NCI-H2171 (cell line): Measurements from ENCODE around the gene BTAF1.

ENCODE experiments used
- DNase-seq: peaks from one replicate; lab custom pipeline; 2025; lab: John Stamatoyannopoulos, UW

BTAF1 gene

DNA sequence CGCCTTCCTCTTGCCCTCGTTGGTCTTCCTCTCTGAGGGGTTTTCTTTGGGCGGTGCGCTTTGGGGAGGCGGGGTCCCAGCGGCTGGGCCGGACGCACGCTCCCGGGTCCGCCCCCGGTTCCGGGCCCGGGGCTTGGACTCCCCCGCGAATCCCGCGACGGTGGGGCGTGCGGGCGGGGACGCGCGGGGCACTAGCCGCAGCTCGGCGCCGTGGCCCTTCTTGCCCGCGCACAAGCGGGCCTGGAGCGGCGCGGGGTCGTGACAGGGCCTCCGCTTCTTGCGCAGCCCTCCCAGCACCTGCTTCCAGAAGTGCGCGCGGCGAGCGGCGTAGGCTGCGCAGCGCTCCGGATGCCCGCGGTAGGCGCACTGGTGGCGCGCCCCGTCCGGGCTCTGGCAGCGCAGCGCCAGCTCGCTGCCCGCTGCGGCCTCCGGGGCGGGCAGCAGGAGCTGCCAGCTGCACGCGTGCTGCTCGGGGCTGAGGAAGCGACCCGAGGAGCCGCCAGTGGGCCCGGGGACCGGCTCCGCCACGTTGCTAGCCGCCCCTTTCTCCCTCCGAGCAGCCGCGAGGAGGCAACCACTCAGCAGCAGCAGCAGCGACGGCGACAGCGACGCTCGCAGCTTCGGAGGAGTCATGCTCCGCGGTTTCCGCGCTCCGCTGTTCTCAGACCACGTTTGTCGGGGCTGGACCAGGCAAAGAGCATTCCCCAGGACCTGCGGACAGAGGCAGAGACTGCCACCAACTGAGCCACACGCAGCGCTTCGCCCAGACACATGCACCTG is 15.0 kb upstream of the BTAF1 start:
- peak; percentile 41 for DNase-seq

DNA sequence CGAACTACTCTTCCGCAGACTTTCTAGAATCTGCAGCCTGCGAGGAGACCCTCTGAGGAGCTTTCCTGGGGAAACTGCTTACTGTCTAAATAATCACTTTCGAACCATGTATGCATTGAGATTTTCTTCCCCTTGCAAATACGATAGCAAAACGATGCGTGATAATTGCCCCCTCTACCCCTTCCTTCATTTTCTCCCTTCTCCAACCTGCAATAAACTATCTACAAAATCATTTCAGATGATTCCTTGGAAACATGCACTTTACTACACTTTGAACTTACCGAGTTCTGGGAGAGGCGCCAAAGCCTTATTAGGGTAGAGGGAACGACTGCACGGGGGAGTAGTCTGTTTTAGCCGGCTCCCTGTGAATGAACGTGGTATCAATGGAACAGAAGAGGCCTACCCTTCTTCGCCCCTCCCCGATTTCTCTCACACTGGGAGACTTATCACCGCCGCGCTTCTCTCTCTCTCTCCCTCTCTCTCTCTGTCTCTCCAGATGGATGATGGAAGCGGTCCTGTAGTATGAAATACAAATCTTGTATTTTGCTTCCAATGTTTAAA is 14.4 kb upstream of the BTAF1 start, which contains the start of gene FGFBP3:
Gene FGFBP3, minus strand, starts transcription at position 370 of the 561 bp plus-strand sequence. CDS start 517 bp downstream, outside the sequence.
- DNase-seq = peak; percentile 65

DNA sequence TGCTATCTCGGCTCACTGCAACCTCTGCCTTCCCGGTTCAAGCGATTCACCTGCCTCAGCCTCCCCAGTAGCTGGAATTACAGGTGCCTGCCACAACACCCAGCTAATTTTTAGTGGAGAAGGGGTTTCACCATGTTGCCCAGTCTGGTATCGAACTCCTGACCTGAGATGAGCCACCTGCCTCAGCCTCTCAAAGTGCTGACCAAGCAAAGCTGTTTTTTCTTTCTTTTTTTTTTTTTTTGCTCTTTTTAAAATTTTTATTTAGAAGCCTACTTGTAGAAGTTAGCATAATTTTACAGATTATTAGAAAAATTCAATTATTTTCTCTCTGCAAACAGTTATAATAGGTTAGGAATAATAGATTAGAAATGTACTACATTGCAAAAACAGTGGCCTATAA is 13.1 kb upstream of the BTAF1 start:
- DNase-seq = no peak

DNA sequence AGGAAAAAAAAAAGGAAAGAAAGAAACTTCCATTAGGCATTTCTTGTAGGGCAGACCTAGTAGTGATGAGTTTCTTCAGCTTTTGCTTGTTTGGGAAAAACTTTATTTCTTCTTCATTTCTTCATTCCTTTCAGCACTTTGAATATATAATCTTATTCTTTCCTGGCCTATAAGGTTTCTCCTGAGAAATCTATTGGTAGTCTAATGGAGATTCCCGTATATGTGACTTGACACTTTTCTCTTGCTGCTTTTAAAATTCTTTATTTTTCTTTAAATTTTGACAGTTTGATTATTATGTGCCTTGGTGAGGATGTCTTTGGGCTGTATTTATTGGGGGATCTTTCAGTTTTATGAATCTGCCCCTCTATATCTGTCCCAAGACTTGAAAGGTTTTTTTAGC is 3.9 kb upstream of the BTAF1 start:
- DNase-seq = no peak

DNA sequence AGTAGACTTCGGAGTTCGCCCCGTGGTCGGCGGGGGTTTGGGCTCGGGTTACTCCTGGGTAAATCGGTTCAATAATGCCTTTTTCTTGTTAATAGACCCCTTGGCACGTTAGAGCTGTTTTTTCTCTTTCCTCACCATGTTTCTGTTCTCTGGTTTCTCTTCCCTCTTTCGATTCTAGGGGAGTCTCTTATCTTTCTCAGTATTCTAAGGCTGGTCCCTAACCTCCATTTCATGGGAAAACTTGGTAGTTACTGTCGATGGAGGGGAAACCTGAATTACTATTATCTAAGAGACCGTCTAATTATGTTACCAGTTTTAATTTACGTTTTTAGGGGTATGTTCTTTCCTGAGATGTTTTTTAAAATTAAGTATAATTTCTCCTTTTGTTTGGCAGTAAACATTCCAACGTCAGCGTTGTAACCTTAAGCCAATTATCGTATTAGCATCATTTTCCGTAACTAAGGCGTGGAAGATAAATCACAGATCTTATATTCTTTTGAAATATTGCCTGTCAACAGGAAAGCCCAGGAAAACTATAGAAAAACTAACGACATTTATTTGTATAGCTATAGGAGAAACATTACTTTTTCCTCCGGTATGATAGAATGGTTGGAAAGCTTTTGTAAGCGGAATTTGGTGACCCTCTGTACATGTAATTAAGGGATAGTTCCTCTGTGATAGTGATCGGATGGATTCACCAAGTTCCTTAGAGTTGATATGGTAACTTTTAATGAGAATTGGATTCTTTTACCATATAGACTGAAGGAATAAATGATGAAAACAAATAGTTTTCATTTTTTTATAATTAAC is 847 bp downstream of the BTAF1 start:
- no peak for DNase-seq

DNA sequence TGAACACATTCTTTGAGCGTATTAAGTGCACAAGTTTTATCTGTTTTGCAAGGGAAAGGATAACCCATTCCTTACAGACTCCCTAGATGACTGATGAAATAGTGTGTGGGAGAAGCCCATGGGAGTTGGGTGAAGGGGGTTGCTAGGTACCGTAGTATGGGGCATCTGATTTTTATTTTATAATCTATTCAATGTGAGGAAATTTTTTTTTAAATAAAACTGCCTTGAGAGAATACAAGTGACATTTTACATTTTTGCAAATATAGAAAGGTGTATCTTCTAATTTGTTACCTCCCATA is 1.4 kb downstream of the BTAF1 start:
- no peak for DNase-seq

DNA sequence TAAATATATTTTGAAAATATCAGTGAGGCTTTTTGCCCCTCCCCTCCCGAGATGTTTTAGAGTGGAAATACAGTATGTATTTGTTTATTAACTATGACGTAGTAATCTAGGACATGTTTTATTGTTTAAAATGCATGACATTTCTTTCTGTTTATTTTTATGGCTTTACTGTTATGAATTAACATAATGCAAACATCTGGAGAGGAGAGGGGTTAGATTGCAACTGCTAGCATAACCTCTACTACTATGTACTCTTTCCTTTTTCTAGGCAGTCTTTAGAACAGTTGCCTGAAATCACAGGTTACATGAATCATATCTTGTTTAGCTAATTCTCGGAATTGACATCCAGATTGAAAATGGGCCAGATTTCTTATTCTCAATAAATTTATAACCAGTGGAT is 7.4 kb downstream of the BTAF1 start:
- DNase-seq = no peak

DNA sequence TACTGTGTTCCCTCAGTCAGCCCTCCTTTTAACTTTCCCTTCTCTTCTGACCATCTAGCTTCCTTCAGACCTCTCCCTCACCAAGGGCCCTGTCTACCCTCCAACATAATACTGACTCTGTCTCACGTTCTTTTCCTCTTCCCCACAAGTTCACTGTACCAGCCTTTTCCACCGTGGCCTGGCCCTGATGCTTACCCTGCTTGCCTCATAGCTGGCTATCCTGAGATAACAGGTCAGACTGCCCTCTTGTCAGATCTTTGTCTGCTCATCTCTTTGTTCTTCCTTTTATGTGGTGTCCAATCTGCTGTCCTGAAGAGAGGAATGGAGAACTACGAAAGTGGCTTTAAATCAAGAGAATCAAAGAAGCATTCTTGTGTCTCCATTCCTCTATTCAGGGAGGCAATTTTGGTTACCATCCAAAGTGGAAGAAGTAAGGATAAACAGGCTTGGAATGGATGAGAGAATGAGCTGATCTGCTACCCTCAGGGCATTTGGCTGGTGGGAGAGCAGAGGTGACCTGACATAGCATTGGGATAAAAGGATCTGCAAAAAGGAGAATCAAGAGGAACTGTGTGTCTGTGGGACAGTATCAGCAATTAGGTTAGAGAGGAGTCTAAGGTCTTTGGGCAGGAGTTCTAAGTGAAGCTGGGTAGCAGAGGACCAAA is 8.1 kb downstream of the BTAF1 start:
- no peak for DNase-seq

DNA sequence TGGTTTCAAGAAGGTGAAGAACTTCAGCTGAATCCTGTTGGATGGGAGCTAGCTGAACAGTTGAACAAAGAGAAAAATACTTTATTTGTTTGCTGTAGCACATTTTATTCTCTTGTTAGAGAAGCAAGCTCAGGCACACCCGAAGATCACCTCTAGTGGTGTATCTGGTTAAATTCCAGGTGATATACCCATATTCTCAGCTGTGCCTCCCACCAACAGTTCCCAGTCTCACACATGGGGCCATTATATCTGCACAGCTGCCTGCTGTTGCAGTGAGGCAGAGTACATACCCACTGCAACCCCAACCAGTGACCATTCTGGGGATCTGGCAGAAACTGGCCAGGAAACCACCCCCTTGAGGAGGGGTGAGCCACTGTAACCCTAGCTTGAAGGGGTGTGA is 9.2 kb downstream of the BTAF1 start:
- no peak for DNase-seq

DNA sequence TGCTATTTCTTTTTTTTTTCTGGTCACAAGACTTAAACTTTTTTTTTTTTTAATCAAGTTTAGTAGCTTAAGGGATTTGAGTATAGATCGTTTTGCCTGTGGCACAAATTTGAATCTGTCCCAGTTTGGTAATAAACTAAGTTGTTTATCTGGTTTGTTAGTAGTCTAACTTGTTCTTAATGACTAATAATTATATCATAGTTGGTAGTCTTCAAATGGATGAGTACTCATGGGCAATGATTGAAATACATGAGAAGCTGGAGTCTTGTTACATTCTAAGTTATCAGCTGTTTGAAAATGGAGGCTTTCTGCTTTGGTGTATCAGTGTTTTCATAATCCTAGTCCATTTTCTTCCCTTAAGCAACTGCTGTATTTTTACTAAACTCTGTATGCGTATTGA is 12.3 kb downstream of the BTAF1 start:
- DNase-seq = no peak

DNA sequence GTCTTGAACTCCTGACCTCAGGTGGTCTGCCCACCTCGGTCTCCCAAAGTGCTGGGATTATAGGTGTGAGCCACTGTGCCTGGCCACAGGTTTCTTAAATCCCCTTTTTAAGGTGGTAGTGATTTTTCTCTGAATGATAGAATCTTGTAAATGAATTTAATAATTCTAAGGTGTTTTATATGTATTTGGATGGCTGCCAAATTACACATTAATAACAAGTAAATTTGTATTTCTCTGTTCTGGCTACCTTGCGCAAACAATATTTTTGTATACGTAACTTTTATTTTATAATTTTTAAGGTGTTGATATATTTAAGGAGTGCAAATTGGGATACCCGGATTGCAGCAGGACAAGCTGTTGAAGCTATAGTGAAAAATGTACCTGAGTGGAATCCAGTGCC is 16.1 kb downstream of the BTAF1 start:
- no peak for DNase-seq

DNA sequence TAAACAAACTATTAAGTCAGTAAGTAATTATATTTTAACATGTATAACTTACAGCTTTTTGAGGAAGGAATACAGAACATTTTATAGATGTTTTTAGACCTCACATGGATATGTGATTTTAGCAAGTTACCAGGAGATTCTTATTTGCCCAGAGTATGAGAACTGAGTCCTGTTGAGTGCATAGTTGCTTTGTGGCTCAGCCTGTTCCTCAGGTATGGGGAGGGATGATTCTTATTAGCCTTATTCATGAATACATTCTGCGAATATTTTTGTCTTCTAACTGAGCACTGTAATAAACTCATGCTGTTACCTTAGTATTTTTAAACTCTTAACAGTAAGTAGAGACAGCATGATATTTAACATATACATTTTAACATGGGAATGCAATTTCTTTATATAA is 17.9 kb downstream of the BTAF1 start:
- no peak for DNase-seq

DNA sequence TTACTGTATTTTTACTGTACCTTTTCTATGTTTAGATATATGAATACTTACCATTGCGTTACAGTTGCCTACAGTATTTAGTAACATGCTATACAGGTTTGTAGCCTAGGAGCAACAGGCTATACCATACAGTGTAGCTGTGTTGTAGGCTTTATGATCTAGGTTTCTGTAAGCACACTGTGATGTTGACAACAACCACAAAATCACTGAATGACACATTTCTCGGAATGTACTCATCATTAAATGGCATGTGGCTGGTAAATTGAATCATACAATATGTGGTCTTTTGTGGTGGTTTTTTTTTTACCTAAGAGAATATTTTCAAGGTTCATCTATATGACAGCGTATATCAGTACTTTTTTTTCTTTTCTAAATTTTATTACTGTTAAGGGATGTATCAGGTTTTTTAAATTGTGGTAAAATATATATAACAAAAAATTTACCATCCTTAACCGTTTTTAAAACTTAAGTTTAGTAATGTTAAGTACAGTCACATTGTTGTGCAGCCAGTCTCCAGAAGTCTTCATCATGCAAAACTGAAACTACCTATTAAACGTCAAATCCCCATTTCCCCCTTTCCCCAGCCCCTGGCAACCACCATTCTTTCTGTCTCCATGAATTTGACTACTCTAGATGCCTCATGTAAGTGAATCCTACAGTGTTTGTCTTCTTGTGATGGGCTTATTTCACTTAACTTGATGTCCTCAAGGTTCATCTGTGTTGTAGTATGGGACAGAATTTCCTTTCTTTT is 21.5 kb downstream of the BTAF1 start:
- DNase-seq = no peak

DNA sequence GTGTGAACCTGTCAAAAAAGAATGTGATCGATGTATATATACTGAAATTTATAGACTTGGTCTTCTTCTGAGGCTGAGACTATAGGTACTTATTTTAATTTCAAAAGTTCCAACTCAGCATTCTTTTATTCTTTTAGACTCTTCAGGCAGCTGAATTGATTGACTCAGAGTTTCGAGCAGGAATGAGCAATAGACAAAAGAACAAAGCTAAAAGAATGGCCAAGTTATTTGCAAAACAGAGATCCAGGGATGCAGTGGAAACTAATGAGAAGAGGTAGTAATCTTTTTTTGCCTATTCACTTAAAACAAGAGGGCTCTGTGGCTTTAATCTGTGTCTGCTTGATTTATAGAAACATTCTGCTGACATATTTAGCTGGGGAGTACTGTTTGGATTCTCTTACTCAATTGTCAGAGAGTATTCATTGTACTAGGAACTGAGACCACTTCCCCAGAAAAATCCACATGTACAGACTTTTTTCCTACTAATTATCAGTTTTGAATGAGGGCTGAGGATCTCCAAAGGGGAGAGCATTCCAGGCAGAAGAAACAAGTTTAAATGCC is 30.1 kb downstream of the BTAF1 start:
- DNase-seq = no peak

DNA sequence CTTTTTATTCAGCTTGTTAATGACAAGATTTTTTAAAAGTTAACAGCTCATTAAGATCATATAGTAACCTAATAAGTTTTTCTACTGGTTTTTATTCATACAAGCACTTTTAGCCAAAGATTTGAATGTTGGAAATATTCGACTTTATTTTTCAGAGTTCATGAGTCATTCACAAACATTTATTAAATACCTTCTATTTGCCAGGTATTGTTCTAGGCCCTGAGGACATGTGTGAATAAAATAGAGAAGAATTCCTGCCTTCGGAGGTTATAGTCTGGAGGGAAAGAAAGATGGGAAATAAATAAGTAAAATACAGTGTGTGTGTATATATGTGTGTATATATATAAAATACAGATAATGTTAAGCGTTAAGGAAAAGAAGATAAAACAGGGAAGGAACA is 31.5 kb downstream of the BTAF1 start:
- no peak for DNase-seq

DNA sequence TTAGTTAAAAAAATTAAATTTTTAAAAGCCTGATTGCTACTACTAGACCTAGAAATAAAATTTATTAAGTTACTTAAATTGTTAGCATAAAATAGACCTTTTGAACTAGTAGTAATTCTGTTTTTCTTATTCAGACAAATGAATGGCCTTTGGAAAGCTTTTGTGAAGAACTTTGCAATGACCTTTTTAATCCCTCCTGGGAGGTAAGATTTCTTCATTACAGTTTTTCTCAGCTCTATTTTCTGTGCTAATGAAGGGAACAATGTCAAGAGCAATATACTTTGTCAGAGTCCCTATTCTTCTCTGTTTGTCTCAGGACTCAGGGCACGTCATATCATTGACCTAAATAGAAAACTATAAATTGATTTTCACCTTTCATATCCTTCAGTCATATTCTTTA is 33.5 kb downstream of the BTAF1 start:
- DNase-seq = no peak

DNA sequence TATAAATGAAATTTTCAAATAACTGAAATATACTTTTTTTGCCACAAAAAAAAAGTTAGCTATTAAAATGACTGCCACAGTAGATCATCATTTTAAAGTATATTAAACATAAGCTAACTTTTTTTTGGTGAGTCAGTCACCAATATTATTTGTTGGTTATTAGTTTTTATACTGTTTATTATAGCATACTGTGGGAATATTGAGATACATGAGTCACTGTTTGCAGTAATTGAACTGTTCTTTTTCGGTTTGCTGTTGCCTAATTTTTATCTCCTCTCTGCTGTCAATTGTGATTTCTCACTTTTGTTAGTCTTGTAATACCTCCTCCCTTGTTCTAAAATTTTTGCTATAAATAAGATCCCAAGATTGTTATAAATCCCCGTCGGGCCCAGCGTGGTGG is 45.7 kb downstream of the BTAF1 start:
- no peak for DNase-seq

DNA sequence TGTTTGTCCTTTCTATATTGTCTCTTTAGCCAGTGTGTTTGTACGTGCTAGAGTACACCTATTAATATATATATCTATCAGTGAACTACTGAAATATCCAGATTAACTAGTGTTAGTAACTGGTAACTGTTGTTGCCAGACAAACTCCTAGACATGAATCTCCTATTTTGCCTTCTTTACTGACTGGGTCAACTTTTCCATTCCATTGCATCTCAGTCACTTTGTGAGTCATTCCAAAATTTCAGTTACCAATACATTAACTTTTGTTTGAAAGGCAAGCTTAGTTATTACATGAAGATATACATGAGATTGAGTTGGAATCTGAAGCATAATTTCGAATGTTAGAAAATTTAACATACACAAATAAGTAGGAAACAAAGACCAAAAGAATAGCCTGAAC is 51.4 kb downstream of the BTAF1 start:
- no peak for DNase-seq

DNA sequence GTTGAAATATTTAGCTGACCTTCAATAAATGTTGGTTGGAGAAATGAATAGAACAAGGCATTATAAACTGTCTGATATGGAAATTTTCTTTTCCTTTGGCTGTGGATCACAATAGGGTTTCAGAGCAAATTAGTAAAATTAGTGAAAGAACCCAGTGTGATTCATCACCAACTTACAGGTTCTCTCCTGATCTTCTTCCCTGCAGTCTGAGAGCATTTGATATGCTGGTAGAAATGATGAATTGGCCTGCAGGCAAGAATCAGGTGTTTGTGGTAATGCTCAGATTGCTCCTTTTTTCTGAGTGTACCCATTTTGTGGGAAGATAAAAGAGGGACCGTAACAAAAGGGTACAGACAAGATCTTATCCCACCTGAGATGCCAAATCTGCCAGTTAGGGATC is 51.9 kb downstream of the BTAF1 start:
- no peak for DNase-seq

DNA sequence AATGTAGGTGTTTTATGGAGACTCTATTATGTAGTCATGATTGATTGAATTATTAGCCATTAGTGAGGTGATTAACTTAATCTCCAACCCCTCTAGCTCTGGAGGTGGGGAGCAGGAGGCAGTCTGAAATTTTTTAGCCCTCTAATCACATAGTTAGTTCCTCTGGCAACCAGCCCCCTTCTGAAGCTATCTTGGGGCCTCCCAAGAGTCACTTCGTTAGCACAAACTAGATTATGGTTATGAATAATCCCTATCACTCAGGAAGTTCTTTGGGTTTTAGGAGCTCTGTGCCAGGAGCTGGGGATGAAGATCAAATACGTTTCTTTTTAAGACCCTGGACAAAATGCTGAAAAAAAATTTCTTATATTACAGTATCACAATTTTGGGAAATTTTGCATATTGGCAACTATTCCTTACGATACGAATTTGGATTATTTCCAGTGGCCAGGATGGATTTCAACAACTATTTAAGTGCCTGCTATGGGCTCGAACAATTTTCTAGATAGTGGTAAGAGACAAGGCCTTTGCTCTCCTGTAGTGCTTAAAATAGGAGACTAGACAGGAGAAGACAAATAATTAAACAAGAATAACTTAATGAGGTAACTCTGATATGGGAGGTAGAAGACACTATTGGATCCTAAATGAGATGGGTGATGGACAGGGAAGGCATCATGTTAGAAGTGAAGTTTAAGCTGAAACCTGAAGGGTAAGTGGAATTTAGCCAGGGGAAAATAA is 52.9 kb downstream of the BTAF1 start:
- DNase-seq = no peak

DNA sequence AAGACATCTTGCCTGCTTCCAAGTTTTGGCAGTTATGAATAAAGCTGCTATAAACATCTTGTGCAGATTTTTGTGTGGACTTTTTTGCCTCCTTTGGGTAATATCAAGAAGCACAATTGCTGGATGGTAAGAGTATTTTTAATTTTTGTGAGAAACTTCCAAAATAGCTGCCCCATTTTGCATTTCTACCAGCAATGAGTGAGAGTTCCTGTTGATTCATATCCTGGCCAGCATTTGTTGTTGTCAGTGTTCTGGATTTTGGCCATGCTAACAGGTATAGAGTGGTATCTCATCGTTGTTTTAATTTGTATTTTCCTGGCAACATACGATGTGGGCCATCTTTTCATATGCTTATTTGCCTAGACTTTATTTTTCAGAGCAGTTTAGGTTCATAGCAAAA is 53.9 kb downstream of the BTAF1 start:
- no peak for DNase-seq
